Spleen (tissue), 11 donors: ENCODE measurements around the gene DNAJB13. TPM values are rescaled to one million over a fixed set of nuclear protein-coding genes. Genes with fewer than 3 reads are reported as not detected.
A peak's percentile ranks its signal among the peaks of the same experiment; 100 is the strongest.

Experiments
- DNase-seq: peaks from one replicate; pipeline ENCODE4 v3.0.0-alpha.2; 2020
- H3K27ac ChIP-seq, 8 donors: fragments of 200-600 bp; sonication (generic) in 7 of 8; 1 replicate in 4 of 8; 2 replicates in 4 of 8; pipeline versions ENCODE4 v1.5.0 to v1.8.0; 2016 to 2021; ENCODE audit warnings: inconsistent platforms in 4 of 8, mild to moderate bottlenecking in 4 of 8, moderate library complexity in 1 of 8
- H3K27me3 ChIP-seq, 7 donors: fragments of 200-600 bp; sonication (generic) in 6 of 7; replicated peaks in 1 of 7; 1 replicate in 4 of 7; 2 replicates in 3 of 7; pipeline versions ENCODE4 v1.5.0 to v1.8.0; 2016 to 2021; ENCODE audit warnings: inconsistent platforms in 3 of 7, mild to moderate bottlenecking in 1 of 7
- H3K36me3 ChIP-seq, 6 donors: fragments of 200-600 bp; sonication (generic) in 5 of 6; 1 replicate in 4 of 6; 2 replicates in 2 of 6; pipeline versions ENCODE4 v1.5.0 to v1.8.0; 2016 to 2021; ENCODE audit warnings: inconsistent platforms in 2 of 6
- H3K4me1 ChIP-seq, 6 donors: fragments of 200-600 bp; sonication (generic) in 5 of 6; 1 replicate in 3 of 6; 2 replicates in 3 of 6; pipeline versions ENCODE4 v1.5.0 to v1.8.0; 2016 to 2021; ENCODE audit warnings: inconsistent platforms in 3 of 6
- H3K4me3 ChIP-seq, 8 donors: fragments of 200-600 bp; sonication (generic) in 7 of 8; 1 replicate in 4 of 8; 2 replicates in 4 of 8; pipeline versions ENCODE4 v1.5.0 to v1.8.0; 2016 to 2021; ENCODE audit warnings: inconsistent platforms in 4 of 8, mild to moderate bottlenecking in 4 of 8, moderate library complexity in 2 of 8
- H3K9me3 ChIP-seq, 8 donors: fragments of 200-600 bp; sonication (generic) in 7 of 8; 1 replicate in 4 of 8; 2 replicates in 4 of 8; pipeline versions ENCODE4 v1.5.0 to v1.8.0; 2016 to 2021; ENCODE audit warnings: inconsistent platforms in 4 of 8
- CTCF ChIP-seq, 11 experiments: fragments of 200-600 bp in 7 of 11; fragments of 450-650 bp in 4 of 11; sonication (generic) in 4 of 11; IDR thresholded peaks in 8 of 11; conservative IDR thresholded peaks in 3 of 11; 1 replicate in 7 of 11; 2 replicates in 4 of 11; pipeline versions ENCODE4 v1.4.0 to v1.8.0; 2016 to 2021; ENCODE audit warnings: antibody characterized with exemption in 11 of 11, inconsistent platforms in 4 of 11, mild to moderate bottlenecking in 1 of 11
- POLR2A ChIP-seq, 3 donors: fragments of 450-650 bp; IDR thresholded peaks; one replicate each; pipeline ENCODE4 v1.5.1; 2017; ENCODE audit warnings: antibody characterized with exemption in 3 of 3, mild to moderate bottlenecking in 1 of 3
- POLR2AphosphoS5 ChIP-seq, 3 donors: sonication (generic); formaldehyde crosslinking; IDR thresholded peaks; one replicate each; pipeline ENCODE4 v1.5.1; 2017; ENCODE audit warnings: antibody characterized with exemption in 3 of 3
- WGBS, 5 donors: extraction: QIAGEN DNeasy Blood & Tissue Kit in 3 of 5; methylation state at CpG; one replicate each; pipeline versions ENCODE4 v1.1.5 to v1.1.7; 2013 to 2018; 5-methylcytosine and 5-hydroxymethylcytosine counted together
- intact Hi-C: fragments of 100-400 bp; cut with DNase I; formaldehyde crosslinking; loops from one replicate; pipeline ENCODE4 v1.15.0; 2023; ENCODE audit warnings: low total_unique reads
- polyA plus RNA-seq, 3 donors: library from polyadenylated mRNA; stranded (reverse); fragments of 200-250 nt; gene quantifications; one replicate each; pipeline ENCODE4 v1.2.1, GENCODE V29; 2013
- total RNA-seq, 7 donors: library from RNA; depleted of rRNA in 3 of 7; stranded (reverse); fragments of >200 nt in 3 of 7; fragmentation: NEBNext Ultra II Directional in 4 of 7; extraction: Animal tissue kit (Norgen Biotek cat#: 25700) in 4 of 7; gene quantifications; one replicate each; pipeline versions ENCODE4 v1.1.0 to v1.2.1, GENCODE V29; 2016 to 2021
- donor health status: healthy with polysubstance abuse.
- donor health status: DM: no; HTN: no; CAD: no; lungs with moderate emphysema.
- donor health status: DM: no; HTN: no; CAD: no.
- donor health status: Bipolar disorder and iron deficiency.
- donor health status: healthy.
- donor health status: DM: no; HTN: no; CAD: no.
- donor health status: DM: yes; HTN: yes; CAD: no.

Gene DNAJB13
- total and polyA plus RNA-seq, 10 donors = 0.04 to 0.32 (median 0.06) TPM; not detected in 7

GRCh38 chr11:73990730-73991129 is 39.9 kb downstream of the DNAJB13 start:
- no peak for DNase-seq
- H3K9me3 ChIP-seq = no peaks in the 10 kb centered on the region
- H3K4me1 ChIP-seq = peaks cover 0 to 55% (median 31%) of the 10 kb centered on the region in 6 donors
- no peaks in the 10 kb centered on the region for H3K36me3 ChIP-seq
- intact Hi-C loops = no loop called here
- TF ChIP-seq CTCF (IDR thresholded peaks at IDR 0.05 in 8 of 11, conservative IDR thresholded peaks at IDR 0.05 in 3 of 11) (no peak), POLR2A (IDR thresholded peaks at IDR 0.05) (no peak), POLR2AphosphoS5 (IDR thresholded peaks at IDR 0.05) (no peak)
- no peaks in the 10 kb centered on the region for H3K27me3 ChIP-seq
- no peak overlapping the region for H3K4me3 ChIP-seq
- 75 to 84% (median 81%) methylated on average over 2 of the region's 2 CpGs for WGBS, 5 donors
- H3K27ac ChIP-seq = no peak overlapping the region

- H3K9me3 ChIP-seq = no peaks in the 10 kb centered on the region
- H3K36me3 ChIP-seq = no peaks in the 10 kb centered on the region
- intact Hi-C loops = no loop called here
- H3K4me1 ChIP-seq = peaks cover 0 to 62% (median 39%) of the 10 kb centered on the region in 6 donors
- no peaks in the 10 kb centered on the region for H3K27me3 ChIP-seq
- H3K27ac ChIP-seq = peak overlapping the region in 1 of 8 donors; percentile 16
- 63 to 87% (median 72%) methylated on average over 6 of the region's 6 CpGs for WGBS, 5 donors
- no peak overlapping the region for H3K4me3 ChIP-seq
- peak; percentile 58 for DNase-seq
- TF ChIP-seq POLR2AphosphoS5 (IDR thresholded peaks at IDR 0.05) = no peak
- no peak for TF ChIP-seq POLR2A (IDR thresholded peaks at IDR 0.05)
- no peak for TF ChIP-seq CTCF (IDR thresholded peaks at IDR 0.05 in 8 of 11, conservative IDR thresholded peaks at IDR 0.05 in 3 of 11)
Observed at GRCh38 chr11:73991471-73992006, 40.7 kb downstream of the DNAJB13 start.

- WGBS, 5 donors = 27 to 48% (median 45%) methylated on average over 2 of the region's 2 CpGs
- DNase-seq = no peak
- Histone ChIP-seq H3K4me1 (peaks cover 0 to 84% (median 48%) of the 10 kb centered on the region in 6 donors), H3K27ac (peak overlapping the region; percentile 17 to 86 (median 68)), H3K4me3 (peak overlapping the region in 1 of 8 donors; percentile 34), H3K36me3 (peaks cover 0 to 3% (median 0%) of the 10 kb centered on the region in 6 donors), H3K27me3 (no peaks in the 10 kb centered on the region), H3K9me3 (no peaks in the 10 kb centered on the region)
- intact Hi-C loops = no loop called here
- TF ChIP-seq POLR2AphosphoS5 (IDR thresholded peaks at IDR 0.05) = peak in 1 of 3 donors; percentile 46
- TF ChIP-seq POLR2A (IDR thresholded peaks at IDR 0.05) = no peak
Observed at GRCh38 chr11:73995247-73995646, 44.4 kb downstream of the DNAJB13 start.

GRCh38 chr11:73995731-73996130 is 44.9 kb downstream of the DNAJB13 start:
- Histone ChIP-seq H3K4me3 (peak overlapping the region in 1 of 8 donors; percentile 34), H3K27ac (peak overlapping the region; percentile 17 to 86 (median 68)), H3K27me3 (no peaks in the 10 kb centered on the region), H3K9me3 (no peaks in the 10 kb centered on the region), H3K4me1 (peaks cover 0 to 84% (median 48%) of the 10 kb centered on the region in 6 donors), H3K36me3 (peaks cover 0 to 7% (median 0%) of the 10 kb centered on the region in 6 donors)
- WGBS, 5 donors = 57 to 69% (median 64%) methylated on average over 2 of the region's 2 CpGs
- intact Hi-C loops = no loop called here
- TF ChIP-seq POLR2A (IDR thresholded peaks at IDR 0.05) (no peak), CTCF (IDR thresholded peaks at IDR 0.05 in 8 of 11, conservative IDR thresholded peaks at IDR 0.05 in 3 of 11) (no peak), POLR2AphosphoS5 (IDR thresholded peaks at IDR 0.05) (no peak)
- DNase-seq = no peak
